B cell (primary cell): ENCODE data around the gene NPFF. TPM values are rescaled to one million over a fixed set of nuclear protein-coding genes. Genes with fewer than 3 reads are reported as not detected.
"Not testable (repeated sequence)": the region's sequence is repeated elsewhere in the genome, so short reads cannot be mapped to it uniquely, and the experiment has no call there.

Experiments used
- ATAC-seq: fragments of 200-7000 bp; cut with Tn5 transposase; one replicate; pipeline ENCODE4 v1.10.0; 2021; ENCODE audit warnings: low read depth, mild to moderate bottlenecking, moderate number of reproducible peaks, moderate library complexity
- CTCF ChIA-PET: fragments of 350-600 bp; sonication (Branson Sonifier 250); formaldehyde crosslinking; loops from one replicate; lab custom pipeline; 2021; ENCODE audit warnings: antibody characterized with exemption, inconsistent platforms; lab: Charles Lee
- POLR2A ChIA-PET: fragments of 350-600 bp; sonication (Branson Sonifier 250); formaldehyde crosslinking; loops from one replicate; lab custom pipeline; 2021; ENCODE audit warnings: antibody characterized with exemption; lab: Charles Lee
- DNase-seq: peaks from one replicate; pipeline ENCODE4 v3.0.0; 2013
- H2AFZ ChIP-seq: 2 replicates; pipeline ENCODE4 v1.6.1; 2012; ENCODE audit warnings: mild to moderate bottlenecking, low read depth, low read length; ENCODE audit not compliant: insufficient read depth, poor library complexity, severe bottlenecking
- H3K27ac ChIP-seq, 2 donors: 1 replicate in 1 of 2; 2 replicates in 1 of 2; pipeline ENCODE4 v1.5.1; 2012 to 2013; ENCODE audit warnings: low read length in 2 of 2, mild to moderate bottlenecking in 2 of 2, moderate library complexity in 1 of 2
- H3K27me3 ChIP-seq, 4 experiments: fragments of 200-600 bp in 1 of 4; sonication (generic) in 1 of 4; replicated peaks in 1 of 4; 1 replicate in 2 of 4; 2 replicates in 2 of 4; pipeline versions ENCODE4 v1.6.1 to v1.7.0; 2013 to 2016; ENCODE audit warnings: low read length in 3 of 4, mild to moderate bottlenecking in 2 of 4, mixed read lengths in 1 of 4, moderate library complexity in 1 of 4; ENCODE audit not compliant: insufficient read depth in 4 of 4, control insufficient read depth in 3 of 4; ENCODE audit errors: control extremely low read depth in 1 of 4
- H3K36me3 ChIP-seq, 2 experiments: replicated peaks in 1 of 2; 1 replicate in 1 of 2; 2 replicates in 1 of 2; pipeline versions ENCODE4 v1.6.1 to v1.7.1; 2013; ENCODE audit warnings: low read length in 1 of 2; ENCODE audit not compliant: insufficient read depth in 2 of 2, control insufficient read depth in 1 of 2; ENCODE audit errors: control extremely low read depth in 1 of 2, extremely low read depth in 1 of 2
- H3K4me1 ChIP-seq, 2 donors: fragments of 200-600 bp in 1 of 2; sonication (generic) in 1 of 2; 1 replicate in 1 of 2; 2 replicates in 1 of 2; pipeline versions ENCODE4 v1.5.1 to v1.6.1; 2013 to 2017; ENCODE audit warnings: low read length in 2 of 2; ENCODE audit not compliant: control insufficient read depth in 2 of 2, insufficient read depth in 2 of 2
- H3K4me2 ChIP-seq: replicated peaks from 2 replicates; pipeline ENCODE3; 2012; ENCODE audit warnings: mild to moderate bottlenecking, low read depth, low read length; ENCODE audit not compliant: poor library complexity, severe bottlenecking
- H3K4me3 ChIP-seq, 5 experiments: fragments of 200-600 bp in 1 of 5; sonication (generic) in 1 of 5; 1 replicate in 3 of 5; 2 replicates in 2 of 5; pipeline versions ENCODE4 v1.5.1 to v1.7.0; 2011 to 2016; ENCODE audit warnings: low read length in 4 of 5, mild to moderate bottlenecking in 4 of 5, low read depth in 2 of 5, control low read depth in 1 of 5, moderate library complexity in 1 of 5; ENCODE audit not compliant: insufficient read depth in 1 of 5; ENCODE audit errors: control extremely low read depth in 1 of 5, extremely low read depth in 1 of 5
- H3K79me2 ChIP-seq: fragments of 200-600 bp; sonication (generic); one replicate; pipeline ENCODE4 v1.6.0; 2016; ENCODE audit warnings: low read length; ENCODE audit not compliant: control insufficient read depth, insufficient read depth
- H3K9ac ChIP-seq: fragments of 200-600 bp; sonication (generic); 2 replicates; pipeline ENCODE4 v1.6.1; 2017; ENCODE audit warnings: mild to moderate bottlenecking, low read length, moderate library complexity
- H3K9me3 ChIP-seq, 3 donors: one replicate each; pipeline versions ENCODE4 v1.6.1 to v1.7.1; 2013; ENCODE audit warnings: low read length in 2 of 3; ENCODE audit not compliant: control insufficient read depth in 2 of 3, insufficient read depth in 1 of 3; ENCODE audit errors: control extremely low read depth in 1 of 3
- H4K20me1 ChIP-seq: 2 replicates; pipeline ENCODE4 v1.6.0; 2012; ENCODE audit warnings: mild to moderate bottlenecking, low read length; ENCODE audit not compliant: insufficient read depth, control insufficient read depth, poor library complexity, severe bottlenecking
- H3K27ac Mint-ChIP-seq: one replicate; pipeline ENCODE4 v1.8.0; 2021; ENCODE audit warnings: mixed read lengths
- H3K27me3 Mint-ChIP-seq: one replicate; pipeline ENCODE4 v1.8.0; 2021; ENCODE audit warnings: mixed read lengths
- H3K4me1 Mint-ChIP-seq: one replicate; pipeline ENCODE4 v1.8.0; 2021; ENCODE audit warnings: mixed read lengths
- H3K4me3 Mint-ChIP-seq: one replicate; pipeline ENCODE4 v1.8.0; 2021; ENCODE audit warnings: mixed read lengths
- H3K9me3 Mint-ChIP-seq: one replicate; pipeline ENCODE4 v1.8.0; 2022; ENCODE audit warnings: mixed read lengths; ENCODE audit not compliant: insufficient read depth
- EZH2 ChIP-seq: IDR thresholded peaks from 2 replicates; pipeline ENCODE4 v1.6.1; 2012; ENCODE audit warnings: borderline replicate concordance, low read depth, mild to moderate bottlenecking, moderate library complexity, low read length; ENCODE audit not compliant: insufficient read depth, poor library complexity, severe bottlenecking
- WGBS: methylation state at CpG from one replicate; pipeline ENCODE4 v1.1.5; 2013; ENCODE audit warnings: missing lambda C conversion rate; ENCODE audit not compliant: insufficient coverage; 5-methylcytosine and 5-hydroxymethylcytosine counted together
- intact Hi-C: fragments of 100-400 bp; cut with micrococcal nuclease; formaldehyde crosslinking; loops from one replicate; pipeline ENCODE4 v1.10.0; 2022
- polyA plus RNA-seq: library from polyadenylated mRNA; depleted of rRNA; stranded (reverse); fragments of >200 nt; gene quantifications from 2 replicates; pipeline ENCODE4 v1.2.3, GENCODE V29; 2012
- total RNA-seq, 2 donors: library from RNA; stranded (reverse); fragments of 120-200 nt in 1 of 2; gene quantifications; 1 replicate in 1 of 2; 2 replicates in 1 of 2; pipeline versions ENCODE4 v1.2.3 to v1.2.4, GENCODE V29; 2013 to 2022
- TF ChIP-seq, protein P1 (sequence below): fragments of 200-600 bp; IDR thresholded peaks from one replicate; pipeline ENCODE4 v1.8.0; 2022; ENCODE audit warnings: antibody characterized with exemption, mild to moderate bottlenecking

The NPFF gene
- total and polyA plus RNA-seq, 2 donors (not counting 1 experiment from before 2014, with no cell fraction given), result 0.34 TPM; not detected in 1

DNA sequence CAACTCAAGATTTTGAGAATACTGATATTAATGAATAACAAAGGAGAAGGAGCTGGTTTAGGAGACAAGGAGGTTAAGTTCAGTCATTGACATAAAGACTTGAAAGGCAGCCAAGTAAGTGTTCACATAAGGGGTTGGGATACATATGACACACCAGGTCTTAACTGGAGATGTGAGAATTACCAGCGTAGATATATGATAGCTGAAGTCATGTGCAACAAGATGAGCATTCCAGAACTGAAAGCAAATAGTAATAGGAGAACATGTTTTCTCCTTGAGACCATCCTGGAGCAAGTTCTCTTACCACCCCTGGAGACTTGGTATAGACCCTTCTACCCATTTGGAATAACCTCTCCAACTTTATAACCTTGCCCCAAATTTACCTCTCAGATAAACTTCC, 43.3 kb upstream of the NPFF start:
- Histone ChIP-seq H3K4me2 (no peak overlapping the region), H3K36me3 (peaks cover 0 to 32% of the 10 kb centered on the region in 2 experiments), H3K9me3 (no peaks in the 10 kb centered on the region), H3K27me3 (no peaks in the 10 kb centered on the region), H4K20me1 (no peaks in the 10 kb centered on the region), H3K4me3 (no peak overlapping the region), H3K27ac (no peak overlapping the region), H3K4me1 (no peaks in the 10 kb centered on the region), H3K79me2 (no peaks in the 10 kb centered on the region), H3K9ac (no peak overlapping the region), H2AFZ (no peak overlapping the region)
- CTCF ChIA-PET, result interaction anchor here (0.9 kb wide), 1 partner anchor 641 kb away, joined by 3 read pairs; no protein-coding TSS in a partner anchor
- no peaks in the 10 kb centered on the region for H3K27me3 Mint-ChIP-seq
- intact Hi-C loops, result no loop called here
- DNase-seq (no peak), ATAC-seq (no peak)
- no peaks in the 10 kb centered on the region for H3K9me3 Mint-ChIP-seq
- no peak overlapping the region for H3K4me3 Mint-ChIP-seq
- POLR2A ChIA-PET, result no interaction called here
- TF ChIP-seq EZH2, result no peak
- TF ChIP-seq, protein P1, sequence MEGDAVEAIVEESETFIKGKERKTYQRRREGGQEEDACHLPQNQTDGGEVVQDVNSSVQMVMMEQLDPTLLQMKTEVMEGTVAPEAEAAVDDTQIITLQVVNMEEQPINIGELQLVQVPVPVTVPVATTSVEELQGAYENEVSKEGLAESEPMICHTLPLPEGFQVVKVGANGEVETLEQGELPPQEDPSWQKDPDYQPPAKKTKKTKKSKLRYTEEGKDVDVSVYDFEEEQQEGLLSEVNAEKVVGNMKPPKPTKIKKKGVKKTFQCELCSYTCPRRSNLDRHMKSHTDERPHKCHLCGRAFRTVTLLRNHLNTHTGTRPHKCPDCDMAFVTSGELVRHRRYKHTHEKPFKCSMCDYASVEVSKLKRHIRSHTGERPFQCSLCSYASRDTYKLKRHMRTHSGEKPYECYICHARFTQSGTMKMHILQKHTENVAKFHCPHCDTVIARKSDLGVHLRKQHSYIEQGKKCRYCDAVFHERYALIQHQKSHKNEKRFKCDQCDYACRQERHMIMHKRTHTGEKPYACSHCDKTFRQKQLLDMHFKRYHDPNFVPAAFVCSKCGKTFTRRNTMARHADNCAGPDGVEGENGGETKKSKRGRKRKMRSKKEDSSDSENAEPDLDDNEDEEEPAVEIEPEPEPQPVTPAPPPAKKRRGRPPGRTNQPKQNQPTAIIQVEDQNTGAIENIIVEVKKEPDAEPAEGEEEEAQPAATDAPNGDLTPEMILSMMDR, result no peak
- no peaks in the 10 kb centered on the region for H3K4me1 Mint-ChIP-seq
- H3K27ac Mint-ChIP-seq, result no peak overlapping the region
- no CpG with 5 or more reads among the region's 1 CpG for WGBS

DNA sequence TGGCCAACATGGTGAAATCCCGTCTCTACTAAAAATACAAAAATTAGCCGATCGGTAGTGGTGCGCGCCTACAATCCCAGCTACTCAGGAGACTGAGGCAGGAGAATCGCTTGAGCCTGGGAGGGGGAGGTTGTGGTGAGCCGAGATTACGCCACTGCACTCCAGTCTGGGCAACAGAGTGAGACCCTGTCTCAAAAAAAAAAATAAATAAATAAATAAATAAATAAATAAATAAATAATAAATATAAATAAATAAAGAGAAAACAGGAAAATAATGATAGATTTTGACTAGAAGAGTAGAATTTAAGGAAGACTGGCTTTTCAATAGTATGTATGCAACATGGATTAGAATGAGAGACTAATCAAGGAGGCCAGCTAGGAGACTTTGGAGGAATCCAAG, 42.8 kb upstream of the NPFF start:
- H3K79me2 ChIP-seq, H3K4me3 ChIP-seq, POLR2A ChIA-PET, DNase-seq, intact Hi-C loops, ATAC-seq, H3K4me3 Mint-ChIP-seq, H3K9ac ChIP-seq, H3K4me1 ChIP-seq, H3K4me1 Mint-ChIP-seq, H3K27me3 Mint-ChIP-seq, H3K27ac Mint-ChIP-seq, H3K9me3 ChIP-seq, H3K9me3 Mint-ChIP-seq, H3K4me2 ChIP-seq, H3K27me3 ChIP-seq, H4K20me1 ChIP-seq, H2AFZ ChIP-seq, H3K27ac ChIP-seq: not testable (repeated sequence)
- CTCF ChIA-PET, result interaction anchor here (1.3 kb wide), 1 partner anchor 126 kb away, joined by 4 read pairs; the partner anchor contains the start of gene ATP5MC2
- WGBS, result no CpG with 5 or more reads among the region's 8 CpGs
- peaks cover 0 to 32% of the 10 kb centered on the region in 2 experiments for H3K36me3 ChIP-seq

DNA sequence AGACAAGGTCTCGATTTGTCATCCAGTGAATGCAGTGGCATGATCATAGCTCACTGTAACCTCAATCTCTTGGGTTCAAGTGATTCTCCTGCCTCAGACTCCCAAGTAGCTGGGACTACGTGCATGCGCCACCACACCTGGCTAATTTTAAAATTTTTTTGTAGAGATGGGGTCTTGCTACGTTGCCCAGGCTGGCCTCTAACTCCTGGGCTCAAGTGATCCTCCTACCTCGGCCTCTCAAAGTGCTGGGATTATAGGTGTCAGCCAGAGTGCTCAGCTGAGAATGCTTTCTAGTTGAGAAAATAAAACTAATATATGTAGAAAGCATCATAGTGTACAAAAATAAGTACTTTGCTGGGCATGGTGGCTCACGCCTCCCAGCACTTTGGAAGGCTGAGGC, 41.1 kb upstream of the NPFF start:
- H3K79me2 ChIP-seq, H3K27ac Mint-ChIP-seq, H3K4me3 Mint-ChIP-seq, H3K27me3 ChIP-seq, H3K4me1 Mint-ChIP-seq, H3K27ac ChIP-seq, H3K4me3 ChIP-seq, DNase-seq, H3K27me3 Mint-ChIP-seq, H3K4me2 ChIP-seq, H3K9ac ChIP-seq, H3K9me3 Mint-ChIP-seq, POLR2A ChIA-PET, H3K9me3 ChIP-seq, intact Hi-C loops, H3K4me1 ChIP-seq, ATAC-seq, H4K20me1 ChIP-seq, H2AFZ ChIP-seq: not testable (repeated sequence)
- H3K36me3 ChIP-seq, result peaks cover 0 to 38% of the 10 kb centered on the region in 2 experiments
- 100% methylated on average over 4 of the region's 6 CpGs for WGBS
- CTCF ChIA-PET, result interaction anchor here (0.7 to 1.2 kb wide), 2 partner anchors 129 to 208 kb away, joined by 3 read pairs; no protein-coding TSS in a partner anchor
